Activated CD8-positive, alpha-beta T cell treated with anti-CD3 and anti-CD28 coated beads, Interleukin-2, amount 10 ng/mL, durations not matched to agents 7 days and 5 days (primary cell): ENCODE data around the gene SRM. TPM values are rescaled to one million over a fixed set of nuclear protein-coding genes. Genes with fewer than 3 reads are reported as not detected.

Experiments
- total RNA-seq, 2 experiments: library from RNA; stranded (reverse); gene quantifications; one replicate each; pipeline ENCODE4 v1.2.3, GENCODE V29; 2021

The SRM gene
- total RNA-seq, 2 experiments from 2014 or later: 146 to 154 TPM

Other genes starting within 250 kb of the SRM start
- gene TARDBP, start 47.4 kb downstream of the SRM start, total RNA-seq: 100 to 1,000 TPM; 175 to 178 TPM
- gene MASP2, start 12.8 kb downstream of the SRM start, total RNA-seq: under 1 TPM in 1 of 2 experiments, not detected in 1; 0.21 TPM
- 10 to 100 TPM; 86.1 to 89.8 TPM for gene EXOSC10, start 39.9 kb upstream of the SRM start, total RNA-seq
- not detected for gene ANGPTL7, start 129.3 kb upstream of the SRM start, total RNA-seq
- 10 to 100 TPM; 55.9 to 57.5 TPM for gene MTOR, start 202.5 kb upstream of the SRM start, total RNA-seq
- 10 to 100 TPM; 30.8 to 33.7 TPM for gene UBIAD1, start 213.2 kb upstream of the SRM start, total RNA-seq